Measurements from ENCODE around the gene TMEM14A.
"Not testable (repeated sequence)": the region's sequence is repeated elsewhere in the genome, so short reads cannot be mapped to it uniquely, and the experiment has no call there.

TMEM14A gene

DNA sequence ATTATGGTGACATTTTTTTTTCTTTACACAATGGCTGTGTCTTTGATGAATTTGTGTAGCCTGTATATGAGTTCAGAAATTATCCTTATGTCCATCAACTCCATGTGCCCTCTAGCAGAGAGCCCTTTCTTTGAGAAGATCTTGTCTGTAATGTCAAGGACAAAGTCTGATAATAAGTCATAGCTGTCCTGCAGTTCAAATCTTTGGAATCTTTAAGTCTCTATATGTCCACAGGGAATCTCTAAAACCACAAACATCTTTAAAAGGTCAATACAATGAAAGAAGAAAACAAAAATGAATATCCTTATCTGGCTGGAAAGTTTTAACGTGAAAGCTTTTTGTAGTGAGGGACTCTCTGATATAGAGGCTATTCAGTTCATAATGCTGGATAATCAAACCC lies 16.9 kb upstream of the TMEM14A start:
- no peak for DNase-seq (ENCODE audit: low read depth)
- no peak overlapping the region for H3K4me3 ChIP-seq (ENCODE audit: control insufficient read depth, low read depth, low read length)
- TF ChIP-seq, protein P1, sequence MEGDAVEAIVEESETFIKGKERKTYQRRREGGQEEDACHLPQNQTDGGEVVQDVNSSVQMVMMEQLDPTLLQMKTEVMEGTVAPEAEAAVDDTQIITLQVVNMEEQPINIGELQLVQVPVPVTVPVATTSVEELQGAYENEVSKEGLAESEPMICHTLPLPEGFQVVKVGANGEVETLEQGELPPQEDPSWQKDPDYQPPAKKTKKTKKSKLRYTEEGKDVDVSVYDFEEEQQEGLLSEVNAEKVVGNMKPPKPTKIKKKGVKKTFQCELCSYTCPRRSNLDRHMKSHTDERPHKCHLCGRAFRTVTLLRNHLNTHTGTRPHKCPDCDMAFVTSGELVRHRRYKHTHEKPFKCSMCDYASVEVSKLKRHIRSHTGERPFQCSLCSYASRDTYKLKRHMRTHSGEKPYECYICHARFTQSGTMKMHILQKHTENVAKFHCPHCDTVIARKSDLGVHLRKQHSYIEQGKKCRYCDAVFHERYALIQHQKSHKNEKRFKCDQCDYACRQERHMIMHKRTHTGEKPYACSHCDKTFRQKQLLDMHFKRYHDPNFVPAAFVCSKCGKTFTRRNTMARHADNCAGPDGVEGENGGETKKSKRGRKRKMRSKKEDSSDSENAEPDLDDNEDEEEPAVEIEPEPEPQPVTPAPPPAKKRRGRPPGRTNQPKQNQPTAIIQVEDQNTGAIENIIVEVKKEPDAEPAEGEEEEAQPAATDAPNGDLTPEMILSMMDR (conservative IDR thresholded peaks at IDR 0.05; ENCODE audit: control insufficient read depth, insufficient read depth, low read depth, low read length) = no peak

DNA sequence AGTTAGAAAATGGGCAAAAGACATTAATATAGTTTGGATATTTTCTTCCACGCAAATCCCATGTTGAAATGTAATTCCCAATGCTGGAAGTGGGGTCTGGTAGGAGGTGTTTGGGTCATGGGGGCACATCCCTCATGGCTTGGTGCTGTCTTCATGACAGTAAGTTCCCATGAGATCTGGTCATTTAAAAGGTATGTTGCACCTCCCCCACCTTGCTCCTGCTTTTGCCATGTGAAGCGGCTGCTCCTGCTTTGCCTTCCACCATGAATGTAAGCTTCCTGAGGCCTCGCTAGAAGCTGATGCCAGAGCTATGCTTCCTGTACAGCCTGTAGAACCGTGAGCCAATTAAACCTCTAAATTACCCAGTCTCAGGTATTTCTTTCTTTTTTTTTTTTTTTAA lies 16.3 kb upstream of the TMEM14A start:
- TF ChIP-seq, protein P1 (conservative IDR thresholded peaks at IDR 0.05; ENCODE audit: control insufficient read depth, insufficient read depth, low read depth, low read length) = no peak
- no peak for DNase-seq (ENCODE audit: low read depth)
- no peak overlapping the region for H3K4me3 ChIP-seq (ENCODE audit: control insufficient read depth, low read depth, low read length)

- not testable (repeated sequence) for DNase-seq (ENCODE audit: low read depth); H3K4me3 ChIP-seq (ENCODE audit: control insufficient read depth, low read depth, low read length)
These were observed 15.0 kb upstream of the TMEM14A start for GRCh38 chr6:52655941-52656340.

DNA sequence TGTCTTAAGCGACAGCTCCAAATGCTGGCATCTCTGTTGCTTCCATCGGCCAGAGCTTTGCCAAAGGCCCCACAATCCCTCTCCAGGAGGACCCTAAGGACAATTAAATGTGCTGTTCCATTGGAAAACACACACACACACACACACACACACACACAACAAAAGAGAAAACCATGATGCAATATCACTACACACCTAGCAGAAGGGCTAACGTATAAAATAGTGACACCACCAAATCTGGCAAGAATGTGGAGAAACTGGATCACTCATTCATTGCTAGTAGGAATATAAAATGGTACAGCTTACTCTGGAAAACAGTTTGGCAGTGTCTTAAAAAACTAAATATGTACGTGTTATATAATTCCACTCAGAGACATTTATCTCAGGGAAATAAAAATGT lies 13.0 kb upstream of the TMEM14A start:
- DNase-seq (ENCODE audit: low read depth) = no peak
- no peak overlapping the region for H3K4me3 ChIP-seq (ENCODE audit: control insufficient read depth, low read depth, low read length)

DNA sequence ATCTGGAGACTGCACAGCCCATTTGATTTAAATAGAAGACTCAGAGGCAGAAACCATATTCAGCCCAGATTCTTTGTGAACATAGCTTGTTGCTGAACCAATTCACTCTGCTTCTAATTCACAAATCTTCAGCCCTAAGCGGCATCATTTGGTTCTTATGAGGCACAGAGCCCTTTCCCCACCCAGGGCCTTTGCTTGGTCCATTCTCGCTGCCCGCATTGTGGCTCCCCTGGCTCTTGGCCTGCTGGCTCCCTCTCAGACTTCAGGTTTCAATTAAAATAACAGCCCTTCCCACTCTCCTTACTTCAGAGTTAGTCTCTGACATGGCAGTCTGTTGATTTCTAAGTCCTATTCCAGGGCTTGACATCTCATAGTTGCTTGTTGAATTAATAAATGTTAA lies 9.4 kb upstream of the TMEM14A start:
- no peak overlapping the region for H3K4me3 ChIP-seq (ENCODE audit: control insufficient read depth, low read depth, low read length)
- peak; percentile 67 for DNase-seq (ENCODE audit: low read depth)
- TF ChIP-seq, protein P1 (conservative IDR thresholded peaks at IDR 0.05; ENCODE audit: control insufficient read depth, insufficient read depth, low read depth, low read length) = no peak

More for the DNA sequence above, 13.0 kb upstream of the TMEM14A start:
- TF ChIP-seq, protein P1 (conservative IDR thresholded peaks at IDR 0.05; ENCODE audit: control insufficient read depth, insufficient read depth, low read depth, low read length) = no peak

DNA sequence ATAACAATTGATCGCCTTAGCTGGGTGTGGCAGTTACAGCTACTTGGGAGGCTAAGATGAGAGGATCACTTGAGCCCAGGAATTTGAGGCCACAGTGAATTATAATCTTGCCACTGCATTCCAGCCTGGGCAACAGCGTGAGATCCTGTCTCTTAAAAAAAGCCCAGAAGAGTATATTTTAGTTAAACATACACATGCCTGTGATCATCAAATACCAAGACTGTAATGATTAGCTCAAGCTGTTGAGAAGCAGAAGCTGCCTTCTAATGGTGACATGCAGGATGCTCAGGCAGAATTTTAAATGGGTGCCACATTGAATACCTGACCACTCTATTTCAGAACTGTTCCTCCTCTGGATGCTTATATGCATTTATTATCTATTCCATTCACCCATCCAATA lies 8.9 kb upstream of the TMEM14A start:
- TF ChIP-seq, protein P1 (conservative IDR thresholded peaks at IDR 0.05; ENCODE audit: control insufficient read depth, insufficient read depth, low read depth, low read length) = no peak
- no peak for DNase-seq (ENCODE audit: low read depth)
- no peak overlapping the region for H3K4me3 ChIP-seq (ENCODE audit: control insufficient read depth, low read depth, low read length)

DNA sequence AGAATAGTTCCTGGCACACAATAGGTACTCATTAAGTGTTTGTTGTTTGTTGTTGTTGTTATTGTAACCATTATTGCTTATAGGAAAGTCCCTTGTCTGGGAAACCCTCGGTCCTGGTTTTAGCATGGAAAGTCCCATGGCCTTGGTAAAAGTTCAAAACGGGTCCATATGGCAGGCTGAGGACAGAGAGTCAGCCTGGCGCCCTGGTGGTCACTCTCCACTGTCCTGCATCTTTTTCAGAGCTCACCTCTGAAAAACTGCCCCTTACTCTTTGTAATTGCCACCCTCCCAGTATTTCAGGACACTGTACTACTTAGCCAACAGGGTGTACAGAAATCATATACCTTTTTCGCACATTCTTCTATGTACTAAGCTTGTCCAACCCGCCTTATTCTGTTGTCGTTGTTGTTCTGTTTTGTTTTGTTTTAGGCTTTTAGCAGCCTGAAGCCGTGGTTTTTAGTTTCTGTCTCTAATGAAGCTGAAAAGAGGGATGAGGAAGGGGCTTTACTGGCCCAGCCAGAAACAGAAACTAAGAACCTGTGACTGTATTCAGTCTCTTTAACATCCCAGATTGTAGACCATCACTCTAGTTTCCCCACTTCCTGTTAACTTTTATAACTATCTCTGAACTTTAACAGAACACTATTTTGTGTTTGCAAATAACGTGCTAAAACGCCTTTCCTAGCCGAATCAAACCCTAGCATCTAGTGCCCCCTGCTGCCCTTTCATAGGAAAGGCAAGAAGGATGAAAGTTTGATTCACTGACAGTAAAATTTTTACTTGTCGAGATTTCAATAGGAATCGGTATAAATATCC lies 7.6 kb upstream of the TMEM14A start:
- peak overlapping the region; percentile 81 for H3K4me3 ChIP-seq (ENCODE audit: control insufficient read depth, low read depth, low read length)
- TF ChIP-seq, protein P1 (conservative IDR thresholded peaks at IDR 0.05; ENCODE audit: control insufficient read depth, insufficient read depth, low read depth, low read length) = peak; percentile 92
- DNase-seq (ENCODE audit: low read depth) = peak; percentile 84
